Neural cell (in vitro differentiated cells): Measurements from ENCODE around the gene STRN. TPM values are rescaled to one million over a fixed set of nuclear protein-coding genes. Genes with fewer than 3 reads are reported as not detected.

Experiments
- H2AFZ ChIP-seq: fragments of 200-600, 300-800 bp; sonication (generic), shearing (Covaris generic); 2 replicates; pipeline ENCODE4 v1.6.0; 2014; ENCODE audit warnings: low read depth, mild to moderate bottlenecking, antibody characterized with exemption, low read length, moderate library complexity
- H3F3A ChIP-seq: fragments of 200-600 bp; shearing (Covaris generic); 2 replicates; pipeline ENCODE4 v1.6.1; 2016; ENCODE audit warnings: mild to moderate bottlenecking, moderate library complexity, mixed read lengths, antibody characterized with exemption, low read length; ENCODE audit not compliant: insufficient read depth, poor library complexity, severe bottlenecking
- H3K27ac ChIP-seq: fragments of 200-600, 300-800 bp; sonication (generic), shearing (Covaris generic); 2 replicates; pipeline ENCODE4 v1.5.1; 2014; ENCODE audit warnings: mild to moderate bottlenecking, low read length, moderate library complexity
- H3K27me3 ChIP-seq: fragments of 300-800, 200-600 bp; sonication (generic), shearing (Covaris generic); 2 replicates; pipeline ENCODE4 v1.6.0; 2014; ENCODE audit warnings: mild to moderate bottlenecking, low read depth, low read length, moderate library complexity; ENCODE audit not compliant: insufficient read depth
- H3K36me3 ChIP-seq: fragments of 300-800, 200-600 bp; sonication (generic), shearing (Covaris generic); 2 replicates; pipeline ENCODE4 v1.5.1; 2014; ENCODE audit warnings: mild to moderate bottlenecking, antibody characterized with exemption, low read length, moderate library complexity; ENCODE audit not compliant: insufficient read depth
- H3K4me2 ChIP-seq: fragments of 300-800, 200-600 bp; sonication (generic), shearing (Covaris generic); 2 replicates; pipeline ENCODE4 v1.6.0; 2014; ENCODE audit warnings: mild to moderate bottlenecking, low read length
- H3K4me3 ChIP-seq: fragments of 300-800, 200-600 bp; sonication (generic), shearing (Covaris generic); 2 replicates; pipeline ENCODE4 v1.5.1; 2014; ENCODE audit warnings: mild to moderate bottlenecking, low read length, moderate library complexity
- H3K79me2 ChIP-seq: fragments of 200-600 bp; shearing (Covaris generic); replicated peaks from 2 replicates; pipeline ENCODE4 v1.6.0; 2014; ENCODE audit warnings: mild to moderate bottlenecking, low read length, moderate library complexity; ENCODE audit not compliant: insufficient read depth
- H3K9ac ChIP-seq: fragments of 300-800, 200-600 bp; sonication (generic), shearing (Covaris generic); 2 replicates; pipeline ENCODE4 v1.6.1; 2016; ENCODE audit warnings: mild to moderate bottlenecking, low read length, mixed read lengths
- H3K9me2 ChIP-seq: fragments of 200-600 bp; shearing (Covaris generic); 2 replicates; pipeline ENCODE4 v1.6.1; 2016; ENCODE audit warnings: mild to moderate bottlenecking, low read length, mixed read lengths; ENCODE audit not compliant: insufficient read depth
- H3K9me3 ChIP-seq: fragments of 200-600, 300-800 bp; sonication (generic), shearing (Covaris generic); 2 replicates; pipeline ENCODE4 v1.6.1; 2016; ENCODE audit warnings: mild to moderate bottlenecking, mixed run types, low read length, moderate library complexity, mixed read lengths
- H4K20me1 ChIP-seq: fragments of 200-600 bp; shearing (Covaris generic); 2 replicates; pipeline ENCODE4 v1.6.1; 2016; ENCODE audit warnings: mild to moderate bottlenecking, mixed run types; ENCODE audit not compliant: insufficient read depth
- CTCF ChIP-seq: fragments of 450-650 bp; IDR thresholded peaks from 2 replicates; pipeline ENCODE4 v1.5.1; 2014; ENCODE audit warnings: antibody characterized with exemption, mild to moderate bottlenecking, moderate library complexity; ENCODE audit not compliant: poor library complexity, severe bottlenecking
- EP300 ChIP-seq: fragments of 450-650 bp; conservative IDR thresholded peaks from 2 replicates; pipeline ENCODE4 v1.6.1; 2014; ENCODE audit warnings: antibody characterized with exemption, mild to moderate bottlenecking, moderate library complexity; ENCODE audit not compliant: poor library complexity, severe bottlenecking
- EZH2 ChIP-seq: fragments of 200-600, 300-800 bp; shearing (Covaris generic), sonication (generic); IDR thresholded peaks from 2 replicates; pipeline ENCODE4 v1.6.1; 2014; ENCODE audit warnings: antibody characterized with exemption, low read length, borderline replicate concordance, mild to moderate bottlenecking; ENCODE audit not compliant: insufficient read depth, poor library complexity, severe bottlenecking
- MXI1 ChIP-seq: fragments of 450-650 bp; conservative IDR thresholded peaks from 2 replicates; pipeline ENCODE4 v1.6.1; 2014; ENCODE audit warnings: antibody characterized with exemption, mild to moderate bottlenecking; ENCODE audit not compliant: poor library complexity, severe bottlenecking
- POLR2AphosphoS5 ChIP-seq: IDR thresholded peaks from 2 replicates; pipeline ENCODE4 v1.6.1; 2012
- RAD21 ChIP-seq: fragments of 450-650 bp; conservative IDR thresholded peaks from 2 replicates; pipeline ENCODE4 v1.6.1; 2014; ENCODE audit warnings: antibody characterized with exemption, mild to moderate bottlenecking, moderate library complexity
- REST ChIP-seq: IDR thresholded peaks from 2 replicates; pipeline ENCODE4 v1.6.1; 2012; ENCODE audit warnings: borderline replicate concordance
- SMC3 ChIP-seq: fragments of 450-650 bp; conservative IDR thresholded peaks from 2 replicates; pipeline ENCODE4 v1.6.1; 2014; ENCODE audit warnings: antibody characterized with exemption, mild to moderate bottlenecking, moderate library complexity; ENCODE audit not compliant: poor library complexity
- TAF1 ChIP-seq: IDR thresholded peaks from 2 replicates; pipeline ENCODE4 v1.6.1; 2012; ENCODE audit warnings: low read depth
- polyA plus RNA-seq: library from polyadenylated mRNA; depleted of rRNA; stranded (reverse); fragments of >200 nt; gene quantifications from 2 replicates; pipeline ENCODE4 v1.2.3, GENCODE V29; 2014

Gene STRN
- polyA plus RNA-seq, 1 donor from 2014 or later = 9.9 TPM

- H3K9ac ChIP-seq = no peak overlapping the region
- no peaks in the 10 kb centered on the region for H3K79me2 ChIP-seq
- H3K4me3 ChIP-seq = no peak overlapping the region
- no peaks in the 10 kb centered on the region for H3K36me3 ChIP-seq
- H2AFZ ChIP-seq = no peak overlapping the region
- H3K27ac ChIP-seq = no peak overlapping the region
- no peak for TF ChIP-seq RAD21
- TF ChIP-seq EP300 = no peak
- no peak for TF ChIP-seq MXI1
- no peak for TF ChIP-seq POLR2AphosphoS5
- no peak for TF ChIP-seq TAF1
- no peak for TF ChIP-seq SMC3
- TF ChIP-seq EZH2 = no peak
- TF ChIP-seq CTCF = no peak
- no peaks in the 10 kb centered on the region for H3K27me3 ChIP-seq
- H3K9me2 ChIP-seq = no peaks in the 10 kb centered on the region
- no peaks in the 10 kb centered on the region for H3F3A ChIP-seq
- no peaks in the 10 kb centered on the region for H3K9me3 ChIP-seq
- no peaks in the 10 kb centered on the region for H4K20me1 ChIP-seq
- no peak overlapping the region for H3K4me2 ChIP-seq
Observed at GRCh38 chr2:36834731-36835524, 131.4 kb downstream of the STRN start.

- H3K4me3 ChIP-seq = no peak overlapping the region
- H3K27ac ChIP-seq = no peak overlapping the region
- no peak overlapping the region for H3K9ac ChIP-seq
- H3K4me2 ChIP-seq = no peak overlapping the region
- no peaks in the 10 kb centered on the region for H3K9me2 ChIP-seq
- TF ChIP-seq POLR2AphosphoS5 = no peak
- TF ChIP-seq MXI1 = no peak
- no peak for TF ChIP-seq REST
- no peak for TF ChIP-seq RAD21
- TF ChIP-seq SMC3 = no peak
- TF ChIP-seq TAF1 = no peak
- no peak for TF ChIP-seq EP300
- no peak for TF ChIP-seq CTCF
- TF ChIP-seq EZH2 = no peak
- no peaks in the 10 kb centered on the region for H4K20me1 ChIP-seq
- no peaks in the 10 kb centered on the region for H3K79me2 ChIP-seq
- H3K9me3 ChIP-seq = no peaks in the 10 kb centered on the region
- H2AFZ ChIP-seq = no peak overlapping the region
- H3K27me3 ChIP-seq = no peaks in the 10 kb centered on the region
- H3K36me3 ChIP-seq = no peaks in the 10 kb centered on the region
- H3F3A ChIP-seq = no peaks in the 10 kb centered on the region
Observed at GRCh38 chr2:36834203-36834602, 132.1 kb downstream of the STRN start.
